Measurements from ENCODE around the gene NRG2. TPM values are rescaled to one million over a fixed set of nuclear protein-coding genes. Genes with fewer than 3 reads are reported as not detected.
A peak's percentile ranks its signal among the peaks of the same experiment; 100 is the strongest.

The NRG2 gene
- polyA plus RNA-seq, 1 donor: 1.5 TPM

- DNase-seq (ENCODE audit: low read depth): no peak
These were observed 73.8 kb downstream of the NRG2 start for GRCh38 chr5:139969318-139969717.

- DNase-seq (ENCODE audit: low read depth): peak; percentile 19
These were observed 74.4 kb downstream of the NRG2 start for GRCh38 chr5:139968547-139969261.

- DNase-seq (ENCODE audit: low read depth): no peak
These were observed 75.7 kb downstream of the NRG2 start for GRCh38 chr5:139967353-139967752.

- DNase-seq (ENCODE audit: low read depth): no peak
These were observed 76.2 kb downstream of the NRG2 start for GRCh38 chr5:139966856-139967255.

- DNase-seq (ENCODE audit: low read depth): no peak
These were observed 78.0 kb downstream of the NRG2 start for GRCh38 chr5:139964994-139965565.

GRCh38 chr5:139964266-139964993 is 78.7 kb downstream of the NRG2 start:
- no peak for DNase-seq (ENCODE audit: low read depth)

GRCh38 chr5:139962445-139962844 is 80.7 kb downstream of the NRG2 start:
- DNase-seq (ENCODE audit: low read depth): no peak

GRCh38 chr5:139961435-139962157 is 81.5 kb downstream of the NRG2 start:
- DNase-seq (ENCODE audit: low read depth): no peak

- DNase-seq (ENCODE audit: low read depth): no peak
These were observed 82.2 kb downstream of the NRG2 start for GRCh38 chr5:139960723-139961383.

- no peak for DNase-seq (ENCODE audit: low read depth)
These were observed 84.5 kb downstream of the NRG2 start for GRCh38 chr5:139958432-139959148.

GRCh38 chr5:139956342-139956741 is 86.8 kb downstream of the NRG2 start:
- no peak for DNase-seq (ENCODE audit: low read depth)

GRCh38 chr5:139955616-139956273 is 87.4 kb downstream of the NRG2 start:
- no peak for DNase-seq (ENCODE audit: low read depth)

- no peak for DNase-seq (ENCODE audit: low read depth)
These were observed 88.0 kb downstream of the NRG2 start for GRCh38 chr5:139955053-139955605.

GRCh38 chr5:139954462-139954861 is 88.6 kb downstream of the NRG2 start:
- DNase-seq (ENCODE audit: low read depth): no peak

- DNase-seq (ENCODE audit: low read depth): no peak
These were observed 89.1 kb downstream of the NRG2 start for GRCh38 chr5:139954022-139954421.

- DNase-seq (ENCODE audit: low read depth): no peak
These were observed 90.5 kb downstream of the NRG2 start for GRCh38 chr5:139952574-139952973.

GRCh38 chr5:139951983-139952382 is 91.1 kb downstream of the NRG2 start:
- no peak for DNase-seq (ENCODE audit: low read depth)

- DNase-seq (ENCODE audit: low read depth): no peak
These were observed 91.7 kb downstream of the NRG2 start for GRCh38 chr5:139951296-139951924.

- no peak for DNase-seq (ENCODE audit: low read depth)
These were observed 92.7 kb downstream of the NRG2 start for GRCh38 chr5:139950436-139950835.

GRCh38 chr5:139949710-139950109 is 93.4 kb downstream of the NRG2 start:
- no peak for DNase-seq (ENCODE audit: low read depth)
